Panc1 (cell line): ENCODE results near the gene PKD2. TPM values are rescaled to one million over a fixed set of nuclear protein-coding genes. Genes with fewer than 3 reads are reported as not detected.

Source experiments
- ATAC-seq: fragments of 200-7000 bp; cut with Tn5 transposase; 2 replicates; pipeline ENCODE4 v1.9.1; 2020; ENCODE audit warnings: mild to moderate bottlenecking, moderate library complexity
- Bru-seq: library from RNA; stranded (reverse); fragments of 400-500 nt; gene quantifications from one replicate; lab custom pipeline; 2021; lab: Mats Ljungman, UMichigan
- BruChase-seq, 2 experiments: library from RNA; stranded (reverse); fragments of 400-500 nt; gene quantifications; one replicate each; lab custom pipeline; 2021; lab: Mats Ljungman, UMichigan
- BruUV-seq: library from RNA; stranded (reverse); fragments of 400-500 nt; replicated peaks from 2 replicates; lab custom pipeline; 2021; lab: Mats Ljungman, UMichigan
- CTCF ChIA-PET: fragments of 300-600 bp; sonication (Branson Sonifier 250); formaldehyde crosslinking; loops from one replicate; lab custom pipeline; 2022; ENCODE audit warnings: antibody characterized with exemption; lab: Charles Lee
- POLR2A ChIA-PET: fragments of 300-600 bp; sonication (Branson Sonifier 250); formaldehyde crosslinking; loops from one replicate; lab custom pipeline; 2022; ENCODE audit warnings: antibody characterized with exemption; lab: Charles Lee
- DNase-seq: peaks from one replicate; pipeline ENCODE4 v3.0.0-alpha.2; 2010; ENCODE audit warnings: low read depth, low spot score
- H3K27ac ChIP-seq: 2 replicates; pipeline ENCODE4 v1.5.1; 2011; ENCODE audit warnings: mild to moderate bottlenecking, low read length, inconsistent platforms
- H3K27me3 ChIP-seq: fragments of 200-500 bp; sonication (Bioruptor generic); 2 replicates; pipeline ENCODE4 v1.6.0; 2014; ENCODE audit warnings: low read length, inconsistent platforms; ENCODE audit not compliant: control insufficient read depth, insufficient read depth
- H3K36me3 ChIP-seq: fragments of 200-500 bp; sonication (Bioruptor generic); 2 replicates; pipeline ENCODE4 v1.5.1; 2014; ENCODE audit warnings: inconsistent platforms, mild to moderate bottlenecking, low read length, moderate library complexity; ENCODE audit not compliant: control insufficient read depth, insufficient read depth
- H3K4me1 ChIP-seq: 2 replicates; pipeline ENCODE4 v1.5.1; 2011; ENCODE audit warnings: inconsistent platforms, mild to moderate bottlenecking, low read length, moderate library complexity; ENCODE audit not compliant: control insufficient read depth, insufficient read depth
- H3K4me3 ChIP-seq, 2 experiments: 2 replicates each; pipeline ENCODE4 v1.5.1; 2011 to 2012; ENCODE audit warnings: low read depth in 2 of 2, low read length in 2 of 2, mild to moderate bottlenecking in 2 of 2, inconsistent platforms in 1 of 2, moderate library complexity in 1 of 2
- H3K9me3 ChIP-seq: fragments of 200-500 bp; sonication (Bioruptor generic); 2 replicates; pipeline ENCODE4 v1.5.1; 2014; ENCODE audit warnings: low read depth, mild to moderate bottlenecking, inconsistent platforms, low read length, moderate library complexity; ENCODE audit not compliant: control insufficient read depth, insufficient read depth
- CTCF ChIP-seq: fragments of 450-650 bp; IDR thresholded peaks from 2 replicates; pipeline ENCODE4 v1.5.1; 2017; ENCODE audit warnings: mild to moderate bottlenecking
- POLR2AphosphoS5 ChIP-seq: IDR thresholded peaks from 2 replicates; pipeline ENCODE4 v1.6.1; 2012; ENCODE audit warnings: mild to moderate bottlenecking, low read depth, low read length, moderate library complexity
- REST ChIP-seq, 2 experiments: IDR thresholded peaks; 2 replicates each; pipeline ENCODE4 v1.6.1; 2011 to 2012; ENCODE audit warnings: low read depth in 2 of 2, control low read depth in 1 of 2, low read length in 1 of 2, mild to moderate bottlenecking in 1 of 2, moderate library complexity in 1 of 2; ENCODE audit not compliant: insufficient read depth in 1 of 2
- SIN3A ChIP-seq: IDR thresholded peaks from 2 replicates; pipeline ENCODE4 v1.6.1; 2012; ENCODE audit warnings: low read depth, mild to moderate bottlenecking, low read length, moderate library complexity, borderline replicate concordance; ENCODE audit not compliant: insufficient read depth
- TCF7L2 ChIP-seq: IDR thresholded peaks from 2 replicates; pipeline ENCODE4 v1.6.1; 2011; ENCODE audit warnings: mild to moderate bottlenecking, low read depth, low read length, inconsistent platforms
- in situ Hi-C: cut with HindIII; loops from 2 replicates; pipeline ENCODE4 v1.10.0; 2016; ENCODE audit warnings: low sequenced_read_pairs, low pct_unique_long_range_greater_than_20kb
- intact Hi-C: fragments of 100-400 bp; cut with micrococcal nuclease; formaldehyde crosslinking; loops from one replicate; pipeline ENCODE4 v1.10.0; 2022; ENCODE audit not compliant: unreplicated experiment
- long read RNA-seq: library from polyadenylated mRNA; unstranded; transcript quantifications from one replicate; pipeline ENCODE4 v2.0.0, GENCODE V29; 2021; ENCODE audit not compliant: unreplicated experiment
- polyA plus RNA-seq: library from polyadenylated mRNA; unstranded; fragments of >200 nt; gene quantifications from one replicate; pipeline ENCODE4 v1.2.1, GENCODE V29; 2012; ENCODE audit warnings: missing spikeins; ENCODE audit not compliant: insufficient read length
- total RNA-seq: library from RNA; stranded (reverse); gene quantifications from one replicate; pipeline ENCODE4 v1.2.1, GENCODE V29; 2021; ENCODE audit not compliant: unreplicated experiment

Gene PKD2
- total RNA-seq (21.7 TPM), Bru-seq, nascent RNA (percentile 77 among the genes with signal in this experiment), BruChase-seq, experiment 1, labeled RNA remaining after a 2-hour chase (percentile 83 among the genes with signal in this experiment), BruChase-seq, experiment 2, labeled RNA remaining after a 6-hour chase (percentile 78 among the genes with signal in this experiment)
- polyA plus RNA-seq, result 14.7 TPM
- long read RNA-seq, full-length matches to known transcripts, result 32 of 50 reads
- long read RNA-seq, partial matches to known transcripts, result 9 of 50 reads
- long read RNA-seq, other reads (novel, unspliced or antisense), result 9 of 50 reads

GRCh38 chr4:88007304-88008121 lies at the start of gene PKD2:
Gene PKD2, plus strand, starts transcription at chr4:88007635. Its CDS starts 99 bp downstream, at chr4:88007734.
- in situ Hi-C loops, result no loop called here
- peak within 1 kb of the TSS; percentile 65 to 69 for H3K4me3 ChIP-seq
- POLR2A ChIA-PET, result no interaction called here
- intact Hi-C loops, result no loop called here
- peaks cover 7% of the 10 kb centered on the region for H3K4me1 ChIP-seq
- H3K36me3 ChIP-seq, result no peaks in the 10 kb centered on the region
- H3K9me3 ChIP-seq, result no peaks in the 10 kb centered on the region
- DNase-seq (no peak), ATAC-seq (peak; percentile 97)
- CTCF ChIA-PET, result no interaction called here
- H3K27me3 ChIP-seq, result no peaks in the 10 kb centered on the region
- TF ChIP-seq TCF7L2 (no peak), REST (IDR thresholded peaks at IDR 0.05; ENCODE audit: insufficient read depth in 1 of 2, low read depth in 2 of 2, low read length in 1 of 2) (no peak), SIN3A (no peak), POLR2AphosphoS5 (no peak), CTCF (no peak)
- H3K27ac ChIP-seq, result peak within 1 kb of the TSS; percentile 71; the same call in 1 of the 2 replicates
- BruUV-seq, result no TSS peak

- no peaks in the 10 kb centered on the region for H3K9me3 ChIP-seq
- no peak for DNase-seq
- TF ChIP-seq SIN3A, result no peak
- TF ChIP-seq REST (IDR thresholded peaks at IDR 0.05; ENCODE audit: insufficient read depth in 1 of 2, low read depth in 2 of 2, low read length in 1 of 2), result no peak
- no peak for TF ChIP-seq TCF7L2
- TF ChIP-seq POLR2AphosphoS5, result no peak
- TF ChIP-seq CTCF, result no peak
- in situ Hi-C loops, result no loop called here
- ATAC-seq, result no peak
- intact Hi-C loops, result no loop called here
- H3K4me1 ChIP-seq, result no peaks in the 10 kb centered on the region
- H3K27ac ChIP-seq, result no peak overlapping the region
- no peak overlapping the region for H3K4me3 ChIP-seq
- H3K36me3 ChIP-seq, result no peaks in the 10 kb centered on the region
- CTCF ChIA-PET, result no interaction called here
- no peaks in the 10 kb centered on the region for H3K27me3 ChIP-seq
- POLR2A ChIA-PET, result no interaction called here
- BruUV-seq, result no TSS peak
Measured at GRCh38 chr4:87961993-87962392, 45.4 kb upstream of the PKD2 start.
